HG03457 (cell line): ENCODE results near the gene AP1B1.
"Not testable (repeated sequence)": the region's sequence is repeated elsewhere in the genome, so short reads cannot be mapped to it uniquely, and the experiment has no call there.

Experiments
- ATAC-seq: cut with Tn5 transposase; IDR thresholded peaks from one replicate; pipeline ENCODE4 v1.9.1; 2021; ENCODE audit warnings: moderate number of reproducible peaks; ENCODE audit not compliant: unreplicated experiment

Gene AP1B1

DNA sequence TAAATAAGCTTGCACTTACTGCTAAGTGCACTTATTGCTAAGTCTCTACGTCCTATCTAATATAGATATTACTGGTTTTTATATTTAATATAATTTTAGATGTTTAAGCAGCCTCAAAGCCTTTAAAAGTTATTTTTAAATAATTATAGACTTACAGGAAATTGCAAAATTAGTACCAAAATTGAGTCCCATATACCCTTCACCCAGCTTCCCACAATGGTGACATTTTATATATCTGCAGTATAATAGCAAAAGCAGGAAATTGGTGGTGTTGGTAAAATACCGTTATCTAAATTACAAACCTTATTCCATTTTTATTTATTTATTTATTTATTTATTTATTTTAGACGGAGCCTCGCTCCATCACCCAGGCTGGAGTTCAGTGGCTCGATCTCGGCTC, 1.9 kb upstream of the AP1B1 start:
- no peak for ATAC-seq

DNA sequence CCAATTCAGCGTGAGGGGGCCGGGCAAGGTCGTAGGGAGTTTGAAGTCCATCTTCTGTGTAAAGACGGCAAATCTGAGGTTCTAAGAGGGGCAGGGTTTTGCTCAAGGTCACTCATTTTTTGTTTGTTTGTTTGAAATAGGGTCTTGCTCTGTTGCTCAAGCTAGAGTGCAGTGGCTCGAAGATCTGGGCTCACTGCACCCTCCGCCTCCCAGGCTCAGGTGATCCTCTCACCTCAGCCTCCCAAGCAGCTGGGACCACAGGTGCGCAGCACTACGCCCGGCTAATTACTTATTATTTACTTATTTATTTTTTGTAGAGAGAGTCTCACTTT, 355 bp upstream of the AP1B1 start:
- ATAC-seq, result no peak

DNA sequence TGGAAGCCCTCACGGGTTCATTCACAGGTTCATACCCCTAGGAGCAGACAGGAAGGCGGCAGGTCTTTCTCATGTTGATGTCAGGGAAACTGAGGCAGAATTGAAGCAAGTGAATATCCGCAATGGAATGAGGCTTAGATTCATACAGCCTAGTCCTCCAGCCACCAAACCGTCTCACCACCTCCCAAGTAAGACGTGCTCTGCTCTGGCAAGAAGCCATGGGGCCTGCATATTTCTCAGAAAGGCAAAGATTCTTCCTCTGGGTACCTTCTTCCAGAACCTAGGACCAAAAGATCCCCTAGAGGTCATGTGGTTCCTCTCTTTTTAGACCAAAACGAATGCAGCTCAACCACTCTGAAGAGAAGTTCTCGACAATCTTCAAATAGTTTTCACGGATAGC, 1.7 kb downstream of the AP1B1 start:
- ATAC-seq, result no peak

DNA sequence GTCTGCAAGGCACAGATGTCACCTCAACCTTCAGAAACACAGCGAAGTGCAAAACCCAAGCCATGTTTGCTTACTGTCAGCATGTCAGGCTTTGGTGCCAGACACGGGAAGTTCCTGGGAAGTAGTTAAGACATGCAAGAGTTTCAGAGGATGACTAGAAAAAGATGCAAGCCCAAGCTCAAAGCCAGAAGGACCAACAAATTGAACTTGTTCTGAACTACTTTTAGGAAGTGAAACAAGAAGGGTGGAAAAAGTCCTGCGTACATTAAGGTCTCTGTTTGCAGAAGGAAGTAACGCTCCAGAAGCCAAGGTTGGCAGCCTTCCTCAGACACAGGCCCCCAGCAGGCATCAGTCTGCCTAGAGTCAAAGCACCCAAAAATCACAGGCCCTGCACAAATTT, 2.6 kb downstream of the AP1B1 start:
- no peak for ATAC-seq

DNA sequence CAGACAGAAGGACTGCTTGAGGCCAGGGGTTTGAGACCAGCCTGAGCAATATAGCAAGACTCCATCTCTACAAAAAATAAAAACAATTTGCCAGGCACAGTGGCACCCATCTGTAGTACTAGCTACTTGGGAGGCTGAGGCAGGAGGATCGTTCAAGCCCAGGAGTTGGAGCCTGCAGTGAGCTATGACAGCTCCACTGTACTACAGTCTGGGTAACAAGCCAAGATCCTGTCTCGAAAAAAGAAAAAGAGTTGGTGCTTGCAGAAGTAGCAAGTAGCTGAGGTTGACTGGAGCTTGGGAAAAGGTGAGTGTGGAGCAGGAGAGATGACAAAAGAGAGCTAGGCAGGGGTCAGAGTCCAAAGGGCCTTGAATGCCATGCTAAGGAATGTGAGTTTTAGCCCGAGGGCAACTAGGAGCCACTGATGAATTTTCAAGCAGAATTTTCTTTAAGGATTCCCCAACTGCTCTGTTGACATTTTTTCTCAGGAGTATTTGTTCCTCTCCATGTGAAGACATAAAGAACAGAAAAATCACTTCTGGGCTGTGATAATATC, 3.1 kb downstream of the AP1B1 start:
- ATAC-seq, result no peak

DNA sequence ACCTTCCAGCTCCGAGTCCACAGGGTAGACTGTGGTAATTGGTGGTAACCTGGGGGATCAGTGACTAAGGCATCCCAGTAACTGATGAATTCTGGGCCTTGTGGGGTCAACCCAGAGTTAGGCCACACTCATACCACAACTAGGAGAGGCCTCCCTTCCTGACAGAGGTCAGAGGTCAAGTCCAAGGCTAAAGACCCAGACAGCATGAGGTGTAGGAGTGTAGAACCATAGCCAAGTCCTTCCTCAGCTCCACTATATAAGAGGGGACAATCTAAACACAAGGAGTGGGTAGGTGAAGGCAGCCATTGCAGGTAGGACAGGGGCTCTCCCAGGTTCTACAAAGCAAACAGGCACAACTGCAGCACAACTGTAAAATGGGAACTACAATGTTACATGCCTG, 4.6 kb downstream of the AP1B1 start:
- ATAC-seq, result no peak

DNA sequence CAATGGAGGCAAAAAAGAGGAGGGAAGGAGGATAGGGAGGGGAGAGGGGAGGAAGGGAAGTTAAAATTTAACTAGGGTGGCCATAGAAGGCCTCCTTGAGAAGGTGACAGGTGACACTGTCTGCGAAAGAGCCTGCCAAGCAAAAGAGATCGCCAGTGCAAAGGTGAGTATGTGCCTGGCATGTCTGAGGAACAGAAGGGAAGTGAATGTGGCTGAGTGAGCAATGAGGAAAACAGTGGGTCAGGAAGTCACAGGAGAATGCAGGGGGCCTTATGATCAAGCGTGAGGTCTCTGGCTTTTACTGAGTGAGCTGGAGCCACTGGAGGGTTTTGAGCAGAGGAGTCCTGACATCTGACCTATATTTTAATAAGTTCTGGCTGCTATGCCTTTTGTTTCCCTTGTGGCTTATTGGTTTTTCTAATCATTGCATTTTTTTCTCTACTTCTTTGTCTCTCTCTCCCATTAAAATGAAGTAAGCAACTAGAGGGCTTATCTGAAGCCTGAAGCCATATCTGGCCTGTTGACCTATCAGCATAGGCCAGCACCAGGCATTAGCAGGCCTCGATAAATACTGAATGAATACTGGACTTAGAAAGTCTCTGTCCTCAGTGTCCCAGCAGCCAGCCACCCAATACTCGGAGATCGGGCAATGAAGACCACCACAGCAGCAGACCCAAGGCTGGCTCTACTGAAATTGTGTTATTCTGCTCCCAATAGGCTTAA, 5.6 kb downstream of the AP1B1 start:
- ATAC-seq, result no peak

DNA sequence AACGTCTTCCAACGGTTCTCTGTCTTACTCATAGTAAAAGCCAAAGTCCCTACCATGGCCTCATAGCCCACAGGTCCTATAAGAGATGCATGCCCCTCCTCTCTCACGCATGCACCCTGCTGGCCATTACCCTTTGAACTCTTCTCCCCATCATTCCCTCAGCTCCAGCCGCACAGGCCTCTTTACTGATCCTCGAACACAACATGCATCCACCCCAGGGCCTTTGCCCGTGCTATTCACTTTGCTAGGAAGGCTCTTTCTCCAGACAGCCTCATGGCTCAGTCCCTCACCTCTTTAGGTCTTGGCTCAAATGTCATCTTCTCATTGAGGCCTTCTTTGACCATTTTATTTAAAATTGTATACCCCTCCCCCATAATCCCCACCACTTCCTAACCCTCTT, 7.5 kb downstream of the AP1B1 start:
- no peak for ATAC-seq

DNA sequence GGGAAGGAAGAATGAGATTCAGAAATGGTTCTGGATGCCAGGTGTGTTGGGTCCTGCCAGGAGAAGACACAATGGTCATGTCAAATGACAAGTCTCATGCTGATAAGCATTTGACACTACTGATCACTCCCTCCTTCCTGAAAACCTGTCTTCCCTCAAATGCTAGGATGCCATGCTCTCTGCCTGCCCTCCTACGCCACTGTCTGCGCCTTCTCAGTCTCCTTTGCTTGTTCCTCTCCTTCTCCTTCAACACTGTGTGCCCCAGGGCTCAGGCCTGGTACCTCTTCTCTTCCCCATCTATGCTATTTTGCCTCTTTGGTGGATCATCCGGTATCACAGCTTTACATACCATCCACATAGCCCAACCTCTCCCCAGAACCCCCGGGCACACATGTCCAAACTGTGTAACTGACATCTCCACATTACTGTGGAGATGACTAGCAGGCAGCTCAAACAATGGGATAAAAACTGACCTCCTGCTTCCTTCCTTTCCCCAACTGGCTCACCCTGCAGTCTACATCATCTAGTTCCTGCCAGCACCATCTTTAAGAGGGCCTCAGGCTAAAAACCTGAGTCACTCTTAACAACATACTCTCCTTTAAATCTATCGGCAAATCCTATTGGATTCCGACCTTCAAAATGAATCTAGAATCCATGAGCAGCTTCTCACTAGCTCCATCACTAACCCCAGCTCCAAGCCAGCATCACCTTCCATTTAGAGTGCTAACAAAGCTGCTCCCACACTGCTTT, 8.2 kb downstream of the AP1B1 start:
- no peak for ATAC-seq

DNA sequence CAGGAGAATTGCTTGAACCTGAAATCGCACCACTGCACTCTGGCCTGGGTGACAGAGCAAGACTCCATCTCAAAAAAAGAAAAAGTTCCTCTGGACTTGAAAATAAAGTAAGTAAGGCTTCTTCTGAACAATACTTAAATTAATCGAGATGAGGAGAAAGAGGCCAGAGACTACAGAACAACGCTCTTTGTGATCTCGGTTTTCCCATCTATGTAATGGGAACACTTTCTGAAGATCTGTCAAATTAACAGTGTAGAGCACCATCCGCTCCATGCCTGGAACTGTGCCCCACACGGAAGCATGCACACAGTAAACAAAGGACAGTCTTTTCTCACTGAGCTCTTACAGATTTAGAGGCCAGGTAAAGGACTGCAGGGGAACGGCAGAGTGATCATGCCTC, 9.1 kb downstream of the AP1B1 start:
- no peak for ATAC-seq

DNA sequence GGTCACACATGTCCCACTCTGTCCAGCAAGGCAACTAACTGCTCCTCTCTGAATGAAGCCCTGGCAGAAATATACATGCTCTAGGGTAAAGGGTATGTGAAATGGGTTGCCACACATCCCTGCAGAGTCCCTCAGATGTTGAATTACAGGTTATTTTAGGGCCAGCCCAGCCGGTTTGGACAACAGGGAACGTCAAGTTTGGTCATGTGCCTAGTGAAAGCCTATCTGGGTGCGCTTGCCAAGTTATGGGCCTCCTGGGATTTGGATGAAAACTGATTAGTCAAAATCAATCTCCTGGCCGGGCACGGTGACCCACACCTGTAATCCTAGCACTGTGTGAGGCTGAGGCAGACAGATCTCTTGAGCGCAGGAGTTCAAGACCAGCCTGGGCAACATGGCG, 10.4 kb downstream of the AP1B1 start:
- no peak for ATAC-seq

DNA sequence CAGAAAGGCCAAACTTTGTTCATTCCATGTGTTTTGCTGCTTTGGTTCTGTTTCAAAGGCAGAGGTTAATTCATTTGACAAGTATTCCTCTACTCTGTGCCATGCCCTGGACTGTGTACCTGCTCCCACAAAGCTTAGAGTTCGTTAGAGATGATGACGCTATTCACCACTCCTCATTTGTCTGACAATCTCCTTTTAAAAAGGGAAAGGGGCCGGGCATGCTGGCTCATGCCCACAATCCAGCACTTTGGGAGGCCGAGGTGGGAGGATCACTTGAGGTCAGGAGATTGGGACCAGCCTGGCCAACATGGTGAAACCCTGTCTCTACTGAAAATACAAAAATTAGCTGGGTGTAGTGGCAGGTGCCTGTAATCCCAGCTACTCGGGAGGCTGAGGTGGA, 11.7 kb downstream of the AP1B1 start:
- not testable (repeated sequence) for ATAC-seq

DNA sequence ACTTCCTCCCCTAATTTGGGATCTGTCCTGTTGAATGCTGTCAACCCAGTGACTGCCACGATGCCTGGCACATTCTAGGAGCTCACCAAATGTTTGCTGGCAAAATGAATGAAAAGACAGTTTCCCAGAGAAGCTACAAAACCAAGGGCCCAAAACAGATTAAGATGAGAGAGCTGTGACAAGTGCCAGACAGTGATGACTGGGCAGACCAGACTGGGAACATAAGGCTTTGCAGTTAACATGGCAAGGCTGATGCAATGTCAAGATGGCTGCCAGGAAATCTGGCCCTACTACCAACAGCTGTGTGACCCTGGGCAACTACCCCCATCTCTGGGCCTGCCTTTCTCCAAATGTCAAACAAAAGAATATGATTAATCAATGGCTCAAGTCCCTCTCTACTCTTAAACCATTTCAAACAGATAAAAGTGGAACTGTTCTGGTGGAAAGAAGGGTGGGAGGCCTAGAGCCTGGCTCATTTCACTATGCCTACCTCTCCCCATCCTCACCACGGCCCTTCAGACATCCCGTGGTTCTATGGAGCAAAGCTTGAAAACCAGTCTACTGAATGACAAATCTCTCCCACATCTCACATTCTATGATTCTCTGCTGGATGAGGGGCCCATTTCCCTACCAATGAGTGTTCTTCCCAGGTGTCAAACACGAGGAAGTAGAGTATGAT, 12.8 kb downstream of the AP1B1 start:
- ATAC-seq, result no peak

DNA sequence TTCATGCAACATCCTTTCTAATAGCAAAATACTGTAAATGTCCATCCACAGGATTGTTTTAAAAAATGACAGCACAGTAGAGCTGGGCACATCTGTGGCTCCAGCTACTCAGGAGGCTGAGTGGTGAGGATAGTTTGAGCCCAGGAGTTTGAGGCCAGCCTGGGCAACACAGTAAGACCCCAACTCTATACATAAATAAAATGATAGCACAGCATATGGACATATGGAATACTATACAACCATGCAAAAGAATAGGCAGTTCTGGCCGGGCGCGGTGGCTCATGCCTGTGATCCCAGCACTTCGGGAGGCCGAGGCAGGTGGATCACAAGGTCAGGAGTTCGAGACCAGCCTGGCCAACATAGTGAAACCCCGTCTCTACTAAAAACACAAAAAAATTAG, 13.6 kb downstream of the AP1B1 start:
- not testable (repeated sequence) for ATAC-seq

DNA sequence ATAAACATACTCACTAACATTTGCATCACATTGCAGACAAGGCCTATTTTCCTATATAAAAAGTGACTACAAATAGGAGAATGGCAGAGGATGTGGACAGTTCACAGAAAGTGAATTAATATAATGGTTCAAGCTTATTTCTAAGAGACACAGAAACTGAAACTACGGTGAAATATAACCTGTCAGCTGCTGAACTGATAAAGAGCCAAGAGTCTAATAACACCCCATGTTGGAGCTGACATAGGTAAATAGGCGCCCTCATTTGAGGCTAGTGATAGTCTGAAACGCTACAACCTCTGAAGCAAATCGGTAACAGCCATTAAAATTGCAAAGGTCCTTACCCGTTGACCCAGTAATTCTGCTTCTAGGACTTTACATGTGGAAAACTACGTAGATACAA, 14.0 kb downstream of the AP1B1 start:
- ATAC-seq, result no peak

DNA sequence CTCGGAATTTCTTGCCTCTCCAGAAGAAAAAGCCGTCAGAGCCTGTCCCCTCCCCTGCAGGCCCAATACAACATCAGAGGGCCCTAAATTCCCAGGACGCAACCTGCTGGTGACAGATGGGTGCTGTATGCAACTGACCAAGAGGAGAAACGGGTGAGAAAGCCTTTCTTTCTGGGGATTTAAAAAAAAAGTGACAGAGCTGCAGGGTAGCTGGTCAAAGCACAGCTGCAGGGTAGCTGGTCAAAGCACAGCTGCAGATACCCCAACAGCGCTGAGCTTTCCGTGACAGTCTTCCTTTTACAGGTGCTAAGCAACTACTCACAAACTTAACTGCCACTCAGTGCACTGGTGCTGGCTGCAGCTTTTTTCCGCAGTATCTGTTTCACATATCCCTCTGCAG, 17.8 kb downstream of the AP1B1 start:
- no peak for ATAC-seq

DNA sequence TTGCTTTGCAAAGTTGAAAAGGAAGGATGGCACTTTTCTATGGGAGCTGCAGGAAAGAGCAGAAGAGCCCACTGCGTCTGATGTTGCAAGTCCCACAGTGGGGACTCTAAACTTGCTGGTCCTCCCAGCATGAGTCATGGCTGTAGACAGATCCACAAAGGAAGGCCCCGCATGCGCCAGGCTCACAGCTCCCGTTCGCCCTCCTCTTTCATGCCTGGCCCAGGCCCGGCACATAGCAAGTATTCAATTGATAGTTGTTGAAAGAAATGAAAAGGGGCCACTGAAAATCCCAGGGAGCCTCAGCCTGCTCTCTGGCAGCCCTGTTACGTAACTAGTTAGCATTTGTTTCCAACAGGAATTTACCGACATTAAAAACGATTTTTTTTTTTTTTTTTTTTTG, 18.9 kb downstream of the AP1B1 start:
- no peak for ATAC-seq

DNA sequence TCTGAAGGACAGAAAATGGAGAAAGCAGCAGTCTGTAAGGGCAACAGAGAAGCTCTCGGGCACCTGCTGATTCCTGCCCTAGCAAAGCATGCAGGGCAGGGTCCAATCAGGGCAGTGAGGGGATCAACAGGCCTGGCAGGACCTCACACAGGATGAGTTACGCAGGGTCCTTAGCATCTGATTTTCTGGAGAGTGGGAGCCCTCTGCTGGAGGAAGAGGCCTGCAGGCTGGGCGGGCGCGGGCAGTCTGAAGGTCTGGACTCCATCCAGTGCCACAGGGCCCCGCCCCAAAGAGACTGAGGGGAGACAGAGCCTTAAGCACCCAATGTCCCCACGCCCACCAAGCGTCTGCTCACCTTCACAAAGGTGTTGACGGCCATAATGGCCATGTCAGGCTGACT, 28.9 kb downstream of the AP1B1 start:
- ATAC-seq, result no peak

DNA sequence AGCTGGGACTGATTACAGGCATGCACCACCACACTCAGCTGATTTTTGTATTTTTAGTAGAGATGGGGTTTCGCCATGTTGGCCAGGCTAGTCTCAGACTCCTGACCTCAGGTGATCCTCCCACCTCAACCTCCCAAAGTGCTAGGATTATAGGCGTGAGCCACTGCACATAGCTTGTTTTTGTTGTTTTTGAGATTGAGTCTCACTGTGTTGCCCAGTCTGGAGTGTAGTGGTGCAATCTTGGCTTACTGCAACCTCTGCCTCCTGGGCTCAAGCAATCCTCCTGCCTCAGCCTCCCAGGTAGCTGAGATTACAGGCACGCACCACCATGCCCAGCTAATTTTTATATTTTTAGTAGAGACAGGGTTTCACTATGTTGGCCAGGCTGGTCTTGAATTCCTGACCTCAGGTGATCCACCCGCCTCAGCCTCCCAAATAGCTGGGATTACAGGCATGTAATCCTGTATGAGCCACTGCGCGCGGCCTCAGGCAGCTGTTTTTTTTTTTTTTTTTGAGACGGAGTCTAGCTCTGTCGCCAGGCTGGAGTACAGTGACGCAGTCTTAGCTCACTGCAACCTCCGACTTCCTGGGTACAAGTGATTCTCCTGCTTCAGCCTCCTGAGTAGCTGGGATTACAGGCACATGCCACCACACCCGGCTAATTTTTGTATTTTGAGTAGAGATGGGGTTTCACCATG, 31.0 kb downstream of the AP1B1 start:
- not testable (repeated sequence) for ATAC-seq

DNA sequence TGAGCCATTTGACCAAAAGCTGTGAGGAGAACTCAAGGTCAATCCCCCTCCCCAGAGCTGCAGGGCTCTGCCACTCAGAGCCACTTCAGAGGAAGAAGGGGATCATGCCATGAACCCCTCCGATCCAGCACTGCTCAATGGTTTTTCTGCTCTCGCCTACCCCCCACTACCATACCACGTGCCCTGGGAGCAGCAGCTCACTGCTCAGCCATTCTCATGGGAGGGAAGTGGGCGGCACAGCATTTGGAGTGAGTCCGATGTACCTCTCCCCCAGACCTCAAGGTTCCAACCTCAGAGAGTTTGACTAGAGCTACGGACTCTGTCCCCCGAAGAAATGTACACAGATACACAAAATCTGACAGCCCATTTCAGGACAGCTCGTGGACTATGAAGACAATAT, 34.5 kb downstream of the AP1B1 start:
- ATAC-seq, result no peak

DNA sequence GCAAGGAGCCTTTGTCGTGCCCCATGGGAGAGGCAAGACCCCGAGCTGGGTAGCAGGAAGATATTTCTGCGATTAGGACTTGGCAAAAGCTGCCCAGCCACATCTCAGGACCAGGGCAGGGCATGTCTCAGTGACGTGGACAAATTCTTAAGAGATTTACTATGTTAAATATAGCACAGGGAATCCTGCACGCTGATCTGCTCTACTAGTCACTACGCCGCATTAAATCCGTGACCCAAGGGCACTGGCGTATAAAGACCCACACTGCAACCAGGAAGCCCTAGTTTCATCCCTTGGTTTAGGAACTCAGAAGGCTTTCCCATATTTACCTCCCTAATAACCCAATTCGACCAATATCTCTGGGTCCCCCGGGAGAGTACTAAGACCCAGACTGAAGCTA, 35.1 kb downstream of the AP1B1 start:
- ATAC-seq, result no peak
